SU-DHL-6 (cell line): ENCODE measurements around the gene REPS2.

Experiments used
- H2AFZ ChIP-seq: fragments of 200-600 bp; sonication (generic); 2 replicates; pipeline ENCODE4 v1.6.1; 2014; ENCODE audit warnings: low read depth, mild to moderate bottlenecking, moderate library complexity, mixed read lengths, antibody characterized with exemption, low read length; ENCODE audit not compliant: severe bottlenecking
- H3F3A ChIP-seq: fragments of 200-600 bp; shearing (Covaris generic); 2 replicates; pipeline ENCODE4 v1.6.0; 2016; ENCODE audit warnings: antibody characterized with exemption, mild to moderate bottlenecking; ENCODE audit not compliant: insufficient read depth
- H3K27ac ChIP-seq: fragments of 200-600 bp; sonication (generic); 2 replicates; pipeline ENCODE4 v1.5.1; 2016; ENCODE audit warnings: low read depth, mild to moderate bottlenecking, low read length, moderate library complexity, mixed read lengths
- H3K27me3 ChIP-seq: fragments of 200-600 bp; sonication (generic), shearing (Covaris generic); 2 replicates; pipeline ENCODE4 v1.6.0; 2014; ENCODE audit warnings: mild to moderate bottlenecking, low read length
- H3K36me3 ChIP-seq: fragments of 200-600 bp; sonication (generic); 2 replicates; pipeline ENCODE4 v1.6.1; 2014; ENCODE audit warnings: mild to moderate bottlenecking, low read length, mixed read lengths
- H3K4me2 ChIP-seq: fragments of 300-600, 200-600 bp; shearing (Covaris generic), sonication (generic); 2 replicates; pipeline ENCODE4 v1.6.0; 2014; ENCODE audit warnings: low read length, low read depth, mild to moderate bottlenecking; ENCODE audit not compliant: poor library complexity, severe bottlenecking
- H3K4me3 ChIP-seq: fragments of 200-600 bp; sonication (generic); 2 replicates; pipeline ENCODE4 v1.5.1; 2014; ENCODE audit warnings: antibody characterized with exemption, low read length, mild to moderate bottlenecking, mixed read lengths; ENCODE audit not compliant: insufficient read depth, poor library complexity, severe bottlenecking
- H3K79me2 ChIP-seq: fragments of 200-600 bp; sonication (generic); 2 replicates; pipeline ENCODE4 v1.6.1; 2014; ENCODE audit warnings: mild to moderate bottlenecking, low read length, moderate library complexity; ENCODE audit not compliant: insufficient read depth
- H3K9ac ChIP-seq: fragments of 200-600 bp; sonication (generic); 2 replicates; pipeline ENCODE4 v1.7.0; 2014; ENCODE audit warnings: mild to moderate bottlenecking, low read length
- H3K9me2 ChIP-seq: fragments of 200-600 bp; sonication (generic); replicated peaks from 2 replicates; pipeline ENCODE4 v1.6.1; 2014; ENCODE audit warnings: low read length; ENCODE audit not compliant: insufficient read depth
- H3K9me3 ChIP-seq: fragments of 200-600 bp; sonication (generic); 2 replicates; pipeline ENCODE4 v1.6.1; 2014; ENCODE audit warnings: low read length, mixed read lengths; ENCODE audit not compliant: insufficient read depth
- H4K20me1 ChIP-seq: fragments of 200-600 bp; sonication (generic); 2 replicates; pipeline ENCODE4 v1.6.1; 2014; ENCODE audit warnings: low read depth, mild to moderate bottlenecking, antibody characterized with exemption, low read length, moderate library complexity, mixed read lengths
- EZH2phosphoT487 ChIP-seq: fragments of 200-600 bp; sonication (generic), shearing (Covaris generic); conservative IDR thresholded peaks from 2 replicates; pipeline ENCODE4 v1.6.1; 2018; ENCODE audit warnings: mild to moderate bottlenecking, antibody characterized with exemption, low read length, moderate library complexity, mixed read lengths
- TF ChIP-seq, protein P1 (sequence below): fragments of 200-600 bp; sonication (generic); IDR thresholded peaks from one replicate; pipeline ENCODE4 v1.5.1; 2017; ENCODE audit warnings: antibody characterized with exemption, mild to moderate bottlenecking, low read length, moderate library complexity; ENCODE audit not compliant: insufficient read depth, poor library complexity, severe bottlenecking

REPS2 gene

DNA sequence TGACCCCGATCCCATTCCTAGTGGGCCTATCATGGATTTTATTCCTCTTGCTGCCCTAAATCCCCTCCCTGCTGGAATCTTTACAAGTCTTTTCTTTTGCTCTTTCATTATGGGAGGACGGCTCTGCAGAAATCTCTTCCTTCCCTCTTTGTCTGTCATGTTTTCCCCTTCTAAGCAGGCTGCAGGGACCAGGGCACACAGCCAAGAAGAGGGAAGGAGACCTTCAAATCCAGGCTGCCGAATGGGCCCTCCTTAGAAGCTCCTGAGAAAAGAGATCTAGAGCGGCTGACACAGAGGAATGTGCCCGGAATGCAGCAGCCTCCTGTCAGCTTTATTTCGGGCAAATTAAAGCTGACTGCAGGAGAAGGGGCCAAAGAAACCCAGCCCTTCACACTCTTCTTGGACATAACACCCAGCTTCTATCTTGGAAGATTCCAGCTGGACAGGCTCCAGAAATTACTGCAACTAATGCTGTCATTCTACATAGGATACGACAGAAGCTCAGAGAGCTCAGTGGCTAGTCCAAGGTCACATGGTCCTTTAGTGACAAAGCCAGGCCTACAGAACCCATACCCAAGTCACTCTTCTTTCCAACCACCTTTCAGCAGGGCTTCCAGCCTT lies 240.8 kb downstream of the REPS2 start:
- Histone ChIP-seq H4K20me1 (no peaks in the 10 kb centered on the region), H3K79me2 (no peaks in the 10 kb centered on the region), H3K36me3 (no peaks in the 10 kb centered on the region), H3K9me3 (no peaks in the 10 kb centered on the region), H2AFZ (no peak overlapping the region), H3K4me3 (no peak overlapping the region), H3K9me2 (no peaks in the 10 kb centered on the region), H3F3A (no peaks in the 10 kb centered on the region), H3K9ac (no peak overlapping the region), H3K27ac (no peak overlapping the region), H3K4me2 (no peak overlapping the region), H3K27me3 (no peaks in the 10 kb centered on the region)
- TF ChIP-seq, protein P1, sequence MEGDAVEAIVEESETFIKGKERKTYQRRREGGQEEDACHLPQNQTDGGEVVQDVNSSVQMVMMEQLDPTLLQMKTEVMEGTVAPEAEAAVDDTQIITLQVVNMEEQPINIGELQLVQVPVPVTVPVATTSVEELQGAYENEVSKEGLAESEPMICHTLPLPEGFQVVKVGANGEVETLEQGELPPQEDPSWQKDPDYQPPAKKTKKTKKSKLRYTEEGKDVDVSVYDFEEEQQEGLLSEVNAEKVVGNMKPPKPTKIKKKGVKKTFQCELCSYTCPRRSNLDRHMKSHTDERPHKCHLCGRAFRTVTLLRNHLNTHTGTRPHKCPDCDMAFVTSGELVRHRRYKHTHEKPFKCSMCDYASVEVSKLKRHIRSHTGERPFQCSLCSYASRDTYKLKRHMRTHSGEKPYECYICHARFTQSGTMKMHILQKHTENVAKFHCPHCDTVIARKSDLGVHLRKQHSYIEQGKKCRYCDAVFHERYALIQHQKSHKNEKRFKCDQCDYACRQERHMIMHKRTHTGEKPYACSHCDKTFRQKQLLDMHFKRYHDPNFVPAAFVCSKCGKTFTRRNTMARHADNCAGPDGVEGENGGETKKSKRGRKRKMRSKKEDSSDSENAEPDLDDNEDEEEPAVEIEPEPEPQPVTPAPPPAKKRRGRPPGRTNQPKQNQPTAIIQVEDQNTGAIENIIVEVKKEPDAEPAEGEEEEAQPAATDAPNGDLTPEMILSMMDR: no peak
- TF ChIP-seq EZH2phosphoT487: no peak

DNA sequence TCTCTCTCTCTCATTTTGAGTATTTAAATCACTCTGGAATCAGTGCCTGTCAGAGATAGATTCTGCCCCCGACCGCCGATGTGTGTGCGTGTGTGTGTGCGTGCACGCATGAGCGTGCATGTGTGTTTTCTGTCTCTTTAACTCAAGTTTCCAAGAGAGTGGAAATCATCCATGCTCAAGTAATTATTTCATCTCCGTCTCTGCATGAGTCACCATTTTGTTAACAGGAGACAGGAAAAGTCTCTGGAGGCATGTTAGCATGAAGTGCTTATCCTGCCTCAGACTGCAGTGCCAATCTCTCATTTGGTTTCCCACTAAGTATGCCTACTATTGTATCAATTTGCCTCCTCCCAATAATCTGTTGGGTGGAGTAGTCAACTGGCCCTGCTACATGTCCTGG lies 245.6 kb downstream of the REPS2 start:
- no peaks in the 10 kb centered on the region for H3K27me3 ChIP-seq
- no peak for TF ChIP-seq EZH2phosphoT487
- TF ChIP-seq, protein P1: no peak
- H3K36me3 ChIP-seq: no peaks in the 10 kb centered on the region

More for the DNA sequence above, 245.6 kb downstream of the REPS2 start:
- Histone ChIP-seq H3K79me2 (no peaks in the 10 kb centered on the region), H4K20me1 (no peaks in the 10 kb centered on the region), H2AFZ (no peak overlapping the region), H3K27ac (no peak overlapping the region), H3K4me2 (no peak overlapping the region), H3K4me3 (no peak overlapping the region), H3K9ac (no peak overlapping the region), H3F3A (no peaks in the 10 kb centered on the region), H3K9me2 (no peaks in the 10 kb centered on the region), H3K9me3 (no peaks in the 10 kb centered on the region)
